ENCODE measurements around the gene DNAJC16.

DNAJC16 gene

DNA sequence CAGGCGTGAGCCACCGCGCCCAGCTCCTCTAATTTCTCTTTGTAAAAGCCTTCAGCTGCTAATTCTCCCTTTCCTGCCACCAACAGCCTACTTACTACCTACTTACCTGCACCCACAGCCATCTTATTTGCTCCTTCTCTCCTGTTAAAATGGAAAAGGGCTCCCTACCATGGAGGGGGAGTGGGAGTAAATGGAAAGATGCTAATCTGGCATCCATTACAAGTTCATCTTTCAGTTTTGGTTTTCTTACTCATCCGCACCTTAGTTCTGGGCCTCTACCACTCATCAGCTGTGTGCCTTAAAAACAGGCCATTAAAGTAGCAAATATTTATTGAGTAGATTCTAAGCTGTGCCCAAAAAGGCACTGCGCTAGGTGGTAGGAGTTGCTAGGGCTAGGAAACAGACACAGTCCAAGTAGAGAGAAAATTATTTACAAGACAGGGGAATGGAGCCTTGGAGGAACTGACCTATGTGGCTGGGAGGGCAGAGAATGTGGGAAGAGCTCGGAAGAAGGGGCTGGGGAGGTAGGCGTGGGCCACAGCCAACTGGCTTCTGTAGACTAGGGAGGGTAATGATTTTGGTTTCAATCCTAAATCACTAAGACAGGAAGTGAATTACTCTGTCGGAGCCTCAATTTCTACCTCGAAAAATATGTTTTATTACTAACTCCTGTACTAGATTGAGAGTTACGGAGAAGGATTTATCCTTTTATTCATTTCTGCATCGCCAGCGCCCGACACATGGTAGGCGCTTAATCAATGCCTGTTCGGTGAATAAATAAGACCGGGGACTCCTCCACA is 89.9 kb downstream of the DNAJC16 start:
- Mint-ChIP-seq H3K36me3 (peaks cover 6% of the 10 kb centered on the region), H3K9me3 (no peaks in the 10 kb centered on the region), H3K27ac (peak overlapping the region; percentile 97), H3K27me3 (no peaks in the 10 kb centered on the region), H3K4me1 (peaks cover 35% of the 10 kb centered on the region), H3K4me3 (peak overlapping the region; percentile 87)
- peak; percentile 22 for ATAC-seq

DNA sequence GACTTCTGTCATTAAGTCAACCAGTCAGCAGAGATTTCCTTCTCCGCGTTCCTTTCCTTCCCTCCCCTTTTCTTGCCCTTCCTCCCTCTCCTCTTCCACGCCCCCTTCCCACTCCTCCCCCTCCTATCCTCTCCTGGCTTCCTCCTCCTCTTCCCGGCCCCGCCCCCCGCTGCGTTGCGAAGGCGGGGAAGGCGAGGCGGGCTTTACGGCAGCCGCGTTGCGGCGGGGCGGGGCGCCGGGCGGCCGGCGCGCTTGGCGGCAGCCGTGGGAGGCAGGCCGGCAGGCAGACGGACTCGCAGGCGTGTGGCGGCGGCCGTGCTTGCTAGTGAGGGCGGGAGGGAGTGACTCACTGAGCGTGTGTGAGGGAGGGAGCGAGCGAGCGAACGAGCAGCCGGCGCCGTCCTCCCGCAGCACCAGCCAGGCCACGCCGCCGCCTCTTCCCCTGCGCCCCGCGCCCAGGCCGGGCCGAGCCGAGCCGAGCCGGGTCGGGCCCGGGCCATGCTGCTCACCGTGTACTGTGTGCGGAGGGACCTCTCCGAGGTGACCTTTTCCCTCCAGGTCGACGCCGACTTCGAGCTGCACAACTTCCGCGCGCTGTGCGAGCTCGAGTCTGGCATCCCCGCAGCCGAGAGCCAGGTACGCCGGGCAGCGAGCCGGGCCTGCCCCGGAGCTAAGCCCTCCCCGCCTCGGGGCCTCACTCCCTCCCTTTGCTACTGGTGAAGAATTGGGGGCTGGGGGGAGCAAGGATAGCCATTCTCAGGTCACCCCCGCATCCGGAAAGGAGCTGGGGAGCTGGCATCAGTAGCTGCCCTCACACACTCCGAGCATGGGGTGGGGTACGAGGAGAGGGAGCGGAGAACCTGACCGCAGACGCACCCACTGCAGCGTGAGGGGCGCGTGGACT is 90.8 kb downstream of the DNAJC16 start, which contains the start of gene DDI2:
Gene DDI2, plus strand, starts transcription at position 286 of the 904 bp plus-strand sequence. Its CDS starts 213 bp downstream, at position 499.
- Mint-ChIP-seq H3K27me3 (no peaks in the 10 kb centered on the region), H3K36me3 (peaks cover 6% of the 10 kb centered on the region), H3K9me3 (no peaks in the 10 kb centered on the region), H3K4me3 (peak within 1 kb of the TSS; percentile 87), H3K27ac (peak within 1 kb of the TSS; percentile 97), H3K4me1 (peaks cover 43% of the 10 kb centered on the region)
- peak; percentile 91 for ATAC-seq

GRCh38 chr1:15618077-15618654 is 91.5 kb downstream of the DNAJC16 start:
- H3K27me3 Mint-ChIP-seq, result no peaks in the 10 kb centered on the region
- H3K9me3 Mint-ChIP-seq, result no peaks in the 10 kb centered on the region
- H3K4me3 Mint-ChIP-seq, result peak overlapping the region; percentile 87
- H3K27ac Mint-ChIP-seq, result peak overlapping the region; percentile 97
- ATAC-seq, result peak; percentile 70
- peaks cover 6% of the 10 kb centered on the region for H3K36me3 Mint-ChIP-seq
- H3K4me1 Mint-ChIP-seq, result peaks cover 50% of the 10 kb centered on the region

- ATAC-seq, result no peak
- Mint-ChIP-seq H3K4me1 (peaks cover 53% of the 10 kb centered on the region), H3K9me3 (no peaks in the 10 kb centered on the region), H3K27me3 (no peaks in the 10 kb centered on the region), H3K4me3 (peak overlapping the region; percentile 87), H3K36me3 (peaks cover 6% of the 10 kb centered on the region), H3K27ac (peak overlapping the region; percentile 97)
These were observed 92.2 kb downstream of the DNAJC16 start for GRCh38 chr1:15618655-15619525.

DNA sequence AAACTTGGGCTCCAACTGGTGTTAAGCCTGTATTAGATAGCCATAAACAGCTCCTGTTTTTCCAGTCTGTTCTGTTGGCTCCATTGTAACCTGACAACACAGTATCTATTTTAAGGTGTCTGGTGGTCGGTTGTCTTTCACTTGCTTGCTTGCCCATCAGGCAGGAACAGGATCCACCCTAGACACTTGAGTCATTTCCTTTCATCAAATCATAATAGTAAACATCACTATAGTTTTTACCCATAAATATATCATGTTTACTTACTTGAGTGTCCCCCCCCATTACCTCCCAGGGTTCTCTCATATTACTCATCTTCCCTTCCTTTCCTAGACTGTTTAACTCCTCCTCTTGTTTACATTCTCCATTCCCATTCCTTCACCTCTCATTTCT is 93.5 kb downstream of the DNAJC16 start:
- H3K36me3 Mint-ChIP-seq, result peaks cover 6% of the 10 kb centered on the region
- ATAC-seq, result no peak
- H3K27me3 Mint-ChIP-seq, result no peaks in the 10 kb centered on the region
- H3K9me3 Mint-ChIP-seq, result no peaks in the 10 kb centered on the region
- H3K4me3 Mint-ChIP-seq, result peak overlapping the region; percentile 17
- H3K4me1 Mint-ChIP-seq, result peaks cover 63% of the 10 kb centered on the region
- H3K27ac Mint-ChIP-seq, result peak overlapping the region; percentile 97

DNA sequence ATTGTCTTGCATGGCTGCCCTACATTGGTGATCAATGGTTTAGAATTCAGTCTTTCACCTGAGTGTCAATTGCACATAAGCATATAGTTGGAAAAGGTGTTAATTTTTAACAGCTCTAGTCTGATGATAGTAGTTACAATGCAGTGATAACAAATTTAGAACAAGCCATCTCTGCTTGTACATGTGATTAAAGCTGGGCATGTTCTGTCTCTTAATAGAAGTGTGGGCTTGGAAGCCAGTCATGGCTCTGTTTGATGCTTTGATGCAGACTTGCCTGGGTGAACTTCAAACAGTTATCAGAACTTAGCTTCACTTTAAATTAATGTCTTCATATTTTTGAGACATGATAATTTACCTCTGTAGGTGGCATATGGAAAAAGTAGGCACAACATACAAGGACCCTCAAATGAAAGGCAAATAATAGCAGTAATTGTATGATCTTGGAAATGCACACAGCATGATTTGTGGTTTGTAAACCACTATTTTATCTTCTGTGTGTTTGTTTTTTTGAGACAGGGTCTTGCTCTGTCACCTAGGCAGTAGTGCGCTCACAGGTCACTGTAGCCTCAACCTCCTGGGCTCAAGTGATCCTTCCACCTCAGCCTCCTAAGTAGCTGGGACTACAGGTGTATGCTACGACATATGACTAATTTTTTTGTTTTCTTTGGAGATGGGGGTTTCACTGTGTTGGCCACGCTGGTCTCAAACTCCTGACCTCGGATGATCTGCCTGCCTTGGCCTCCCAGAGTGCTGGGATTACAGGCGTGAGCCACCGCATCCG is 94.4 kb downstream of the DNAJC16 start:
- peak overlapping the region; percentile 97 for H3K27ac Mint-ChIP-seq
- no peak overlapping the region for H3K4me3 Mint-ChIP-seq
- peaks cover 72% of the 10 kb centered on the region for H3K4me1 Mint-ChIP-seq
- peaks cover 8% of the 10 kb centered on the region for H3K36me3 Mint-ChIP-seq
- H3K27me3 Mint-ChIP-seq, result no peaks in the 10 kb centered on the region
- H3K9me3 Mint-ChIP-seq, result no peaks in the 10 kb centered on the region
- no peak for ATAC-seq

GRCh38 chr1:15621975-15622374 is 95.3 kb downstream of the DNAJC16 start:
- Mint-ChIP-seq H3K27ac (no peak overlapping the region), H3K4me3 (no peak overlapping the region), H3K9me3 (no peaks in the 10 kb centered on the region), H3K36me3 (peaks cover 13% of the 10 kb centered on the region), H3K4me1 (peaks cover 72% of the 10 kb centered on the region), H3K27me3 (no peaks in the 10 kb centered on the region)
- no peak for ATAC-seq

GRCh38 chr1:15622712-15623373 is 96.2 kb downstream of the DNAJC16 start:
- Mint-ChIP-seq H3K27me3 (no peaks in the 10 kb centered on the region), H3K36me3 (peaks cover 13% of the 10 kb centered on the region), H3K27ac (no peak overlapping the region), H3K4me1 (peaks cover 81% of the 10 kb centered on the region), H3K4me3 (no peak overlapping the region), H3K9me3 (no peaks in the 10 kb centered on the region)
- ATAC-seq, result no peak

DNA sequence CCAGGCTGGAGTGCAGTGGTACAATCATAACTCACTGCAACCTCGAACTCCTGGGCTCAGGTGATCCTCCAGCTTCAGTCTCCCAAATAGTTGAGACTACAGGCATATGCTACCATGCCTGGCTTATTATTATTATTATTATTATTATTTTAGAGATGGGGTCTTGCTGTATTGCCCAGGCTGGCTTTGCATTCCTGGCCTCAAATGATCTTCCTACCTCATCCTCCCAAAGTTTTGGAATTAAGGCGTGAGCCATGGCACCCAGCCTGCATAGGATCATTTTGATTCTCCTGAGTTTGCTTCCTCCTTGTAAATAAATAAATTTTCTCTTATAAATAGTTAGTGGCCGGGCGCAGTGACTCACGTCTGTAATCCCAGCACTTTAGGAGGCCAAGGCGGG is 96.8 kb downstream of the DNAJC16 start:
- Mint-ChIP-seq H3K27ac (no peak overlapping the region), H3K4me1 (peaks cover 80% of the 10 kb centered on the region)

DNA sequence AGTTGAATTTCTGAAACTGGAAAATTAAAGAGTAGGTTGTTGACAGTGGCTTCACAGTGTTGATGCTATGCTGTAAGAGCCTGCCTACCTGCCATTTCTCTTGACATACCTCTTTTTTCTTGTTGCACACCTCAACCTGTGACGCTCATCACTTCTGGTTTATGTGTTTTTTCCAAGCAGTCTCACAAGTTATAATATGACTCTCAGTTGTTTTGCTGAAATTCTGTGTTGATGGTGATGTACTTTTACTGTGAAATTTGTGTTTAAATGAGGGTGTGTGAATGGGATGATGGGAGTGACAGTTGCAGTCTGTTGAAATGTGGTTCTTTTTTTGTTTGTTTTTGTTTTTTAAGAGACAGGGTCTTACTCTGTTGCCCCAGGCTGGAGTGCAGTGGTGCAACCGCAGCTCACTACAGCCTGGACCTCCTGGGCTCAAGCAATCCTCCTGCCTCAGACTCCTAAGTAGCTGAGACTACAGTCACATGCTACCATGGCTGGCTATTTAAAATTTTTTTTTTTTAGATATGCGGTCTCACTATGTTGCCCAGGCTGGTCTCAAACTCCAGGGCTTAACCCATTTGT is 97.6 kb downstream of the DNAJC16 start:
- H3K4me3 Mint-ChIP-seq, result peak overlapping the region; percentile 6
- peaks cover 81% of the 10 kb centered on the region for H3K4me1 Mint-ChIP-seq
- no peak for ATAC-seq
- peaks cover 17% of the 10 kb centered on the region for H3K36me3 Mint-ChIP-seq
- H3K27ac Mint-ChIP-seq, result no peak overlapping the region
- no peaks in the 10 kb centered on the region for H3K27me3 Mint-ChIP-seq
- H3K9me3 Mint-ChIP-seq, result no peaks in the 10 kb centered on the region

More for the DNA sequence above, 96.8 kb downstream of the DNAJC16 start:
- Mint-ChIP-seq H3K9me3 (no peaks in the 10 kb centered on the region), H3K27me3 (no peaks in the 10 kb centered on the region), H3K36me3 (peaks cover 13% of the 10 kb centered on the region), H3K4me3 (no peak overlapping the region)
- no peak for ATAC-seq

- peaks cover 78% of the 10 kb centered on the region for H3K4me1 Mint-ChIP-seq
- H3K27ac Mint-ChIP-seq, result no peak overlapping the region
- H3K9me3 Mint-ChIP-seq, result no peaks in the 10 kb centered on the region
- H3K36me3 Mint-ChIP-seq, result peaks cover 19% of the 10 kb centered on the region
- no peak for ATAC-seq
- no peak overlapping the region for H3K4me3 Mint-ChIP-seq
- no peaks in the 10 kb centered on the region for H3K27me3 Mint-ChIP-seq
These were observed 98.6 kb downstream of the DNAJC16 start for GRCh38 chr1:15625056-15625917.

Measured in stimulated activated memory B cell treated with anti-CD40 and anti-IgM and Interleukin-4, amounts not matched to agents 10 μg/mL and 1 μg/mL and 100 μg/mL, for 72 hours (primary cell).